ENCODE results near the gene CYP51A1. TPM values are rescaled to one million over a fixed set of nuclear protein-coding genes. Genes with fewer than 3 reads are reported as not detected.

The CYP51A1 gene
- total RNA-seq, 1 donor from 2014 or later, result 319 TPM

Other genes with a start within 250 kb of the CYP51A1 start
- gene AKAP9, start 193.6 kb downstream of the CYP51A1 start, total RNA-seq, result 190 TPM
- 0.74 TPM for gene LRRD1, start 44.7 kb upstream of the CYP51A1 start, total RNA-seq
- 68.4 TPM for gene KRIT1, start 111.4 kb upstream of the CYP51A1 start, total RNA-seq
- 87.0 TPM for gene ANKIB1, start 111.5 kb upstream of the CYP51A1 start, total RNA-seq

Measured in temporal lobe (tissue), 1 donor.